Neuronal stem cell (in vitro differentiated cells): ENCODE measurements around the gene BTBD9.

Source experiments
- DNase-seq: peaks from one replicate; pipeline ENCODE4 v3.0.0-alpha.2; 2013; ENCODE audit warnings: low spot score
- H2AFZ ChIP-seq: one replicate; pipeline ENCODE4 v1.6.1; 2013; ENCODE audit warnings: mild to moderate bottlenecking, low read length, inconsistent platforms
- H2AK5ac ChIP-seq: 2 replicates; pipeline ENCODE4 v1.6.1; 2013; ENCODE audit warnings: low read depth, mild to moderate bottlenecking, inconsistent platforms, low read length, moderate library complexity, mixed read lengths
- H2BK120ac ChIP-seq: 2 replicates; pipeline ENCODE4 v1.6.1; 2013; ENCODE audit warnings: low read depth, mild to moderate bottlenecking, inconsistent platforms, low read length, moderate library complexity, mixed read lengths
- H2BK12ac ChIP-seq: one replicate; pipeline ENCODE4 v1.6.1; 2013; ENCODE audit warnings: low read length, inconsistent platforms
- H2BK15ac ChIP-seq: 2 replicates; pipeline ENCODE4 v1.6.1; 2013; ENCODE audit warnings: mild to moderate bottlenecking, low read length, inconsistent platforms, mixed read lengths
- H2BK5ac ChIP-seq: one replicate; pipeline ENCODE4 v1.6.1; 2013; ENCODE audit warnings: inconsistent platforms, mild to moderate bottlenecking, low read length, moderate library complexity
- H3K14ac ChIP-seq: one replicate; pipeline ENCODE4 v1.6.1; 2013; ENCODE audit warnings: low read length, inconsistent platforms
- H3K18ac ChIP-seq: 2 replicates; pipeline ENCODE4 v1.6.1; 2013; ENCODE audit warnings: low read length, inconsistent platforms
- H3K23ac ChIP-seq: 2 replicates; pipeline ENCODE4 v1.6.1; 2013; ENCODE audit warnings: low read depth, mild to moderate bottlenecking, mixed read lengths, low read length, inconsistent platforms; ENCODE audit not compliant: poor library complexity
- H3K27ac ChIP-seq: replicated peaks from 3 replicates; pipeline ENCODE4 v1.5.1; 2013; ENCODE audit warnings: low read length, inconsistent platforms
- H3K27me3 ChIP-seq, 3 experiments: 2 replicates each; pipeline ENCODE4 v1.6.1; 2013; ENCODE audit warnings: low read length in 3 of 3, mild to moderate bottlenecking in 2 of 3, inconsistent platforms in 1 of 3, low read depth in 1 of 3, mixed read lengths in 1 of 3, moderate library complexity in 1 of 3; ENCODE audit not compliant: control insufficient read depth in 3 of 3, insufficient read depth in 3 of 3
- H3K36me3 ChIP-seq, 2 donors: replicated peaks in 1 of 2; 2 replicates each; pipeline ENCODE4 v1.6.1; 2013; ENCODE audit warnings: low read length in 2 of 2; ENCODE audit not compliant: control insufficient read depth in 2 of 2, insufficient read depth in 2 of 2
- H3K4ac ChIP-seq: 2 replicates; pipeline ENCODE4 v1.6.1; 2013; ENCODE audit warnings: inconsistent platforms, mild to moderate bottlenecking, low read length, moderate library complexity
- H3K4me1 ChIP-seq, 2 donors: 1 replicate in 1 of 2; 2 replicates in 1 of 2; pipeline ENCODE4 v1.6.1; 2013; ENCODE audit warnings: low read length in 2 of 2, low read depth in 1 of 2; ENCODE audit not compliant: control insufficient read depth in 2 of 2, insufficient read depth in 1 of 2
- H3K4me2 ChIP-seq: one replicate; pipeline ENCODE4 v1.6.1; 2013; ENCODE audit warnings: mild to moderate bottlenecking, low read length, inconsistent platforms; ENCODE audit not compliant: insufficient read depth, poor library complexity, severe bottlenecking
- H3K4me3 ChIP-seq, 2 donors: 2 replicates each; pipeline ENCODE4 v1.5.1; 2013; ENCODE audit warnings: low read length in 2 of 2, mild to moderate bottlenecking in 2 of 2, inconsistent platforms in 1 of 2, moderate library complexity in 1 of 2
- H3K79me1 ChIP-seq: one replicate; pipeline ENCODE4 v1.6.1; 2013; ENCODE audit warnings: low read depth, mild to moderate bottlenecking, inconsistent platforms, low read length, moderate library complexity
- H3K9ac ChIP-seq: one replicate; pipeline ENCODE4 v1.6.1; 2013; ENCODE audit warnings: mild to moderate bottlenecking, low read depth, low read length, inconsistent platforms; ENCODE audit not compliant: poor library complexity
- H3K9me3 ChIP-seq, 2 donors: replicated peaks in 1 of 2; 2 replicates each; pipeline versions ENCODE3 to v1.6.1; 2013; ENCODE audit warnings: low read length in 2 of 2, mild to moderate bottlenecking in 2 of 2, inconsistent platforms in 1 of 2, low read depth in 1 of 2, mixed read lengths in 1 of 2, moderate library complexity in 1 of 2; ENCODE audit not compliant: control insufficient read depth in 2 of 2, insufficient read depth in 1 of 2
- H4K8ac ChIP-seq: one replicate; pipeline ENCODE4 v1.6.1; 2013; ENCODE audit warnings: low read depth, mild to moderate bottlenecking, inconsistent platforms, low read length, moderate library complexity
- H4K91ac ChIP-seq: one replicate; pipeline ENCODE4 v1.6.1; 2013; ENCODE audit warnings: low read length, low read depth, mild to moderate bottlenecking, inconsistent platforms; ENCODE audit not compliant: poor library complexity
- WGBS, 2 donors: extraction: QIAGEN DNeasy Blood & Tissue Kit; methylation state at CpG; one replicate each; pipeline ENCODE4 v1.1.7; 2013; ENCODE audit warnings: missing lambda C conversion rate in 2 of 2, mixed read lengths in 1 of 2; ENCODE audit not compliant: insufficient read length in 2 of 2, insufficient replicate concordance in 1 of 2; ENCODE audit errors: extremely low coverage in 2 of 2; 5-methylcytosine and 5-hydroxymethylcytosine counted together

Gene BTBD9

DNA sequence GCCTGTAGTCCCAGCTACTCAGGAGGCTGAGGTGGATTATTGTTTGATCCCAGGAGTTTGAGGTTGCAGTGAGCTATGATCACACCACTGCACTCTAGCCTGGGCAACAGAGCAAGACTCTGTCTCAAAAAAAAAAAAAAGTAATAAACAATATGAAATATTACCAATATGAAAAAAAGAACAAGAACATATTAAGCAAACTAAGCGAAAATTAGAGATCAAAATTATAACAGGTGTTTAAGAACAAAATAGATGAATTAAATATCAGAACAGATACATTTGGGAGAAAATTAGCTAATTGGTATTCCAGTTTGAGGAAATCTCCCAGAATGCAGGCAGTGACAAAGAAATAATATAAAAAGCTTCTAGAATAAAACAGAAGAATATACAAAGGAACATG is 39.9 kb upstream of the BTBD9 start:
- no peak overlapping the region for H3K27ac ChIP-seq
- no peaks in the 10 kb centered on the region for H3K27me3 ChIP-seq
- H3K4ac ChIP-seq: no peak overlapping the region
- DNase-seq: no peak
- peaks cover 0 to 2% of the 10 kb centered on the region in 2 donors for H3K9me3 ChIP-seq
- H2BK15ac ChIP-seq: no peak overlapping the region
- H3K4me3 ChIP-seq: no peak overlapping the region
- no peaks in the 10 kb centered on the region for H3K4me1 ChIP-seq
- no peak overlapping the region for H3K4me2 ChIP-seq
- H2AK5ac ChIP-seq: no peak overlapping the region
- no peak overlapping the region for H3K23ac ChIP-seq
- no peak overlapping the region for H2BK120ac ChIP-seq
- no CpG with 5 or more reads among the region's 1 CpG for WGBS, 2 donors
- no peak overlapping the region for H3K9ac ChIP-seq
- no peak overlapping the region for H3K14ac ChIP-seq
- H3K79me1 ChIP-seq: no peaks in the 10 kb centered on the region
- H2BK12ac ChIP-seq: no peak overlapping the region
- no peak overlapping the region for H2AFZ ChIP-seq
- no peak overlapping the region for H2BK5ac ChIP-seq
- H4K8ac ChIP-seq: no peak overlapping the region
- H3K18ac ChIP-seq: no peak overlapping the region
- H4K91ac ChIP-seq: no peak overlapping the region
- H3K36me3 ChIP-seq: peaks cover 27 to 97% of the 10 kb centered on the region in 2 donors

- Histone ChIP-seq H4K91ac (no peak overlapping the region), H3K4me2 (no peak overlapping the region), H3K9me3 (peaks cover 0 to 2% of the 10 kb centered on the region in 2 donors), H2BK15ac (no peak overlapping the region), H3K14ac (peak overlapping the region; percentile 47), H3K9ac (no peak overlapping the region), H3K18ac (no peak overlapping the region), H3K79me1 (no peaks in the 10 kb centered on the region), H2BK5ac (no peak overlapping the region), H2BK120ac (no peak overlapping the region), H3K4me3 (no peak overlapping the region), H3K27me3 (no peaks in the 10 kb centered on the region), H3K23ac (peak overlapping the region; percentile 35), H2AFZ (no peak overlapping the region), H2AK5ac (no peak overlapping the region), H3K36me3 (peaks cover 26 to 91% of the 10 kb centered on the region in 2 donors), H2BK12ac (no peak overlapping the region), H3K4me1 (no peaks in the 10 kb centered on the region), H3K4ac (no peak overlapping the region), H4K8ac (no peak overlapping the region), H3K27ac (no peak overlapping the region)
- no CpG with 5 or more reads among the region's 7 CpGs for WGBS, 2 donors
- DNase-seq: no peak
Measured at GRCh38 chr6:38678178-38678760, 38.5 kb upstream of the BTBD9 start.

DNA sequence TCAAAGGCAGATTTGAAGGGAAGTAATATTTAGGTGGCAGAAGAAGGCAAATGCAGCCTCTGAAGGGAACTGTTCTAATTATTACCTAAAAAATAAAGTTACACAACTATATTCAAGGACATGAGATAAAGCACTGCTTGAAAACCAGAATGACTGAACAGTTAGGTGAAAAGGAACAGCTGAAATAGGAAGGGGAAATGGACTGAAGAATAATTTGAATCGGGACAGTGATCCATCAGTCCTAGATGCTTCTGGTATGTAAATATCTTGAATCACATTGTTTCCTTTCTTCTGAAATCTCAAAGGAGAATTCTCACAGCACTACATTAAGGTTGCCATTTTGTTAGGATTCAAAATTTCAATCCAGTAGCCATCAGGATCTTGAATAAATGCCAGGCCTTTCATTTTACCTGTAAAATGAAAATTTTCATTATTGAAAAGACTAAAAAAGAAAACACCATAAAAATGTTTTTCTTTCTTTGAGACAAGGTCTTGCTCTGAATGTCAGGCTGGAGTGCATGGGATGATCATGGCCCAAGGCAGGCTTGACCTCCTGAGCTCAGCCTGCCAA is 37.3 kb upstream of the BTBD9 start:
- Histone ChIP-seq H3K4me3 (no peak overlapping the region), H4K91ac (no peak overlapping the region), H2BK120ac (no peak overlapping the region), H3K36me3 (peaks cover 24 to 79% of the 10 kb centered on the region in 2 donors), H2BK12ac (no peak overlapping the region), H3K27ac (no peak overlapping the region), H3K4me1 (no peaks in the 10 kb centered on the region), H3K4me2 (no peak overlapping the region), H2AK5ac (no peak overlapping the region), H3K9ac (no peak overlapping the region), H3K18ac (no peak overlapping the region), H2AFZ (no peak overlapping the region), H4K8ac (no peak overlapping the region), H3K4ac (no peak overlapping the region), H3K27me3 (no peaks in the 10 kb centered on the region), H3K79me1 (no peaks in the 10 kb centered on the region), H2BK5ac (no peak overlapping the region), H2BK15ac (no peak overlapping the region), H3K9me3 (peaks cover 0 to 2% of the 10 kb centered on the region in 2 donors), H3K14ac (no peak overlapping the region), H3K23ac (no peak overlapping the region)
- no peak for DNase-seq
- no CpG with 5 or more reads among the region's 1 CpG for WGBS, 2 donors

DNA sequence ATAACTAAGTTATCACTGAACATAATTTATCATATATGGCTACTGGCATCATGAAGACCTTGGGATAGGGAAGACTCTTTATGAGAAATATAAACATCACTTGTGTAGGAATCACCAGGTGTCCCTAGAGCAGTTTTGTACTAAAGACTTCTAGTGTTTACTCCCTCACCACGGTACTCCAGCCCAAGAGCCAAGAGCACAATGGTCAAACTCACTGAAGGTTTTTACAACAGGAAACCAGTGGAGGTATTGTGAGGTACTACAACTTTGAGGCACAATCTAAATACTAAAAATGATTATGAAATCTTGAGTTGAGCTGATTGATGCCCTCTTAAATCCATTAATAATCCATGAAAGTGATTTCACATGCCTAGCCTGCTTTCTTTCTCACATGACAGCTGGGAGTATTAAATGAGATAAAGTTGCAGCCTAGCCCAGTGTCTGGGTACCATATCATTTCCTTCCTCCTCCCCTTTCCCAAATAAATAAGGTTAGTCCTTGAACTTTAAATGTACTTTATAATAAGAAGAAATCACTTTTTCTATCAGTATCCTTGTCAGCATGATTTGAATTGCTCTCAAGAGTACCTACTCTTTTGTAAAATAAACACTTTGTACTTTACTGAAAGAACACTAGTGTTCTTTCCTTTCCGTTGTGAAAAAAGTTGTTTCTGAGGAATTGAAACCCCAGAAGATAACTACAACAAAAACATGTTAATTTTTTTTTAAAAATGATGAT is 36.7 kb upstream of the BTBD9 start:
- peaks cover 19 to 73% of the 10 kb centered on the region in 2 donors for H3K36me3 ChIP-seq
- no peak overlapping the region for H2BK15ac ChIP-seq
- no peak overlapping the region for H3K23ac ChIP-seq
- H3K9me3 ChIP-seq: peaks cover 0 to 2% of the 10 kb centered on the region in 2 donors
- no peak overlapping the region for H2AK5ac ChIP-seq
- no CpG with 5 or more reads among the region's 2 CpGs for WGBS, 2 donors
- no peak overlapping the region for H2AFZ ChIP-seq
- H3K4me1 ChIP-seq: no peaks in the 10 kb centered on the region
- H3K79me1 ChIP-seq: no peaks in the 10 kb centered on the region
- no peak overlapping the region for H4K91ac ChIP-seq
- H3K4me3 ChIP-seq: no peak overlapping the region
- no peak overlapping the region for H4K8ac ChIP-seq
- H2BK120ac ChIP-seq: no peak overlapping the region
- H3K9ac ChIP-seq: no peak overlapping the region
- no peak overlapping the region for H3K27ac ChIP-seq
- H2BK5ac ChIP-seq: no peak overlapping the region
- no peak overlapping the region for H3K4me2 ChIP-seq
- no peak overlapping the region for H3K18ac ChIP-seq
- H3K4ac ChIP-seq: no peak overlapping the region
- DNase-seq: no peak
- no peak overlapping the region for H2BK12ac ChIP-seq
- H3K14ac ChIP-seq: no peak overlapping the region
- no peaks in the 10 kb centered on the region for H3K27me3 ChIP-seq
